Measurements from ENCODE around the gene SCYL3.

The SCYL3 gene

DNA sequence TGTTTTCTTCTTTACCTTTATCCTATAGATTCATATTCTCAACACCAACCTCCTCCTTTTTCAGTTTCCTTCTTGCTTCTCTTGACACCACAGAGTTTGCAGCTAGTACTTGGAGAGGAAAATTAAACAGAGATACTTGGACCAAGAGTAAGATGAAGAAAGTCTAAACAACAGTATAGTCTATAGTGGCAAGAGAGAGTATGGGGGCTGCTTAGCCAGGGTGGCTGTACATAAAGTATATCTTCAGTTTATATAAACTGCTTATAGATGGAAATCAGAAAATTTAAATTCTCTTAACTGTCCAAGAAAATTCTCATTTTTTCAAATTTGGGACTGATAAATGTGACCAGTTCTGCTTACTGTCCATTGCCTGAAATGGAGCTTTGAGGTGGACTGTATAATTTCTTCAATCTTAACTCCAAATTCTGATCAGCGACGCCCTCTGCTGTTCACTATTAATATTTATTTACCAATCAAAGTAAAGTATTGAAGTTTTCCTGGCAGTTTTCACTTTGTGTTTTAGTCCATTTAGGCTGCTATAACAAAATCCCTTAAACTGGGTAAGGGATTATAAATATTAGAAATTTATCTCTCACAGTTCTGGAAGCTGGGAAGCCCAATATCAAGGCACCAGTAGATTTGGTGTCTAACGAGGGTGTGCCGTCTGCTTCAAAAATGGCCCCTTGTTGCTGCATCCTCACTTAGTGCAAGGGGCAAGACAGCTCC, 84.2 kb downstream of the SCYL3 start:
- peak in 1 of 2 donors; percentile 59 for DNase-seq

DNA sequence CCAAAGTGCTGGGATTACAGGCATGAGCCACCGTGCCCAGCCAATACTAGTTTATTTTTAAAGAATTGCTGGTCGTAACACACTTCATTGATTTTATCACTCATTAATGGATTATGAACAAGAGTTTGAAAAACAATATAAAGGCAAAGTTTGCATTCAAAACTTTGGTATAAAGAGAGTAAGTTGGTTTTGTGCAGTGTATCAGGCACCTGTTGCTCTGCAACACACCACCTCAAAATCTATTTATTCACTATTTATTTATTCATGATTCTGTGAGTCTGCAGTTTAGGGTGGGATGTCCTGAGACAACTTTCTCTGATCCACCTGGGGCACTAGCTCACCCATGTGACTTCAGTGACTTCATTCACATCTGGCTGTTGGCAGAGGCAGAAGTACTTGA, 88.8 kb downstream of the SCYL3 start:
- DNase-seq = no peak

DNA sequence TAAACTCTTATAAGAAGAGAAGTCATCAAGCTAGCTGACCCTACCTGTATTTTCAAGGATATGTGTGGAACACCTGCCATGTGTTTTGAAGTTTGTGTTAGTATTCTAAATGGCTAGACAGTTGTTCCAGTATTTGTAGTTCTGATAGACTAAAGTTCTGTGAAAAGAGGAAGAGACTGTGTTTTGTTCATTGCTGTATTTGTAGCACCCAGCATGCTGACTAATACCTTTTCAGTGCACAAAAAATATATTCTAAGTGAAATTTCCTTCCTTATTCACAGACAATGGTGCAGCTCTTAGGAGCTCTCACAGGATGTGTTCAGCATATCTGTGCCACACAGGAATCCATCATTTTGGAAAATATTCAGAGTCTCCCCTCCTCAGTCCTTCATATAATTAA, 90.8 kb downstream of the SCYL3 start:
- no peak for DNase-seq
